Measurements from ENCODE around the gene NDUFV1. TPM values are rescaled to one million over a fixed set of nuclear protein-coding genes. Genes with fewer than 3 reads are reported as not detected.

The NDUFV1 gene
- polyA plus RNA-seq, 6 donors from 2014 or later = 110 to 165 (median 124) TPM

- peak overlapping the region in 2 of 6 donors; percentile 16 to 82 for H3K27ac Mint-ChIP-seq
- ATAC-seq (ENCODE audit: low read depth in 2 of 2) (no peak), DNase-seq (no peak)
- no peaks in the 10 kb centered on the region for H3K36me3 Mint-ChIP-seq
- peaks cover 0 to 3% (median 0%) of the 10 kb centered on the region in 7 donors for H3K9me3 Mint-ChIP-seq
- H3K27me3 Mint-ChIP-seq = peaks cover 0 to 3% (median 0%) of the 10 kb centered on the region in 3 donors
- peaks cover 41 to 59% (median 51%) of the 10 kb centered on the region in 3 donors for H3K4me1 Mint-ChIP-seq
- peak overlapping the region in 2 of 8 donors; percentile 20 to 35 for H3K4me3 Mint-ChIP-seq
These were observed 38.0 kb downstream of the NDUFV1 start for GRCh38 chr11:67644472-67645418.

GRCh38 chr11:67645521-67646461 is 39.1 kb downstream of the NDUFV1 start:
- no peak for DNase-seq
- Mint-ChIP-seq H3K27me3 (no peaks in the 10 kb centered on the region), H3K36me3 (no peaks in the 10 kb centered on the region), H3K4me1 (peaks cover 47 to 64% (median 57%) of the 10 kb centered on the region in 3 donors), H3K9me3 (peaks cover 0 to 6% (median 0%) of the 10 kb centered on the region in 7 donors), H3K4me3 (peak overlapping the region; percentile 21 to 89 (median 80)), H3K27ac (peak overlapping the region in 5 of 6 donors; percentile 22 to 95 (median 89))
- no peak for ATAC-seq (ENCODE audit: low read depth in 2 of 2)

- Mint-ChIP-seq H3K4me1 (peaks cover 48 to 73% (median 58%) of the 10 kb centered on the region in 3 donors), H3K27me3 (no peaks in the 10 kb centered on the region), H3K4me3 (peak overlapping the region; percentile 21 to 89 (median 80)), H3K27ac (peak overlapping the region in 5 of 6 donors; percentile 84 to 95 (median 89)), H3K36me3 (no peaks in the 10 kb centered on the region), H3K9me3 (peaks cover 0 to 6% (median 0%) of the 10 kb centered on the region in 7 donors)
- DNase-seq (peak; percentile 87), ATAC-seq (ENCODE audit: low read depth in 2 of 2) (peak; percentile 66 to 68)
These were observed 40.0 kb downstream of the NDUFV1 start for GRCh38 chr11:67646535-67647336.

- no peak for ATAC-seq (ENCODE audit: low read depth in 2 of 2)
- Mint-ChIP-seq H3K9me3 (peaks cover 0 to 6% (median 0%) of the 10 kb centered on the region in 7 donors), H3K36me3 (no peaks in the 10 kb centered on the region), H3K27me3 (no peaks in the 10 kb centered on the region), H3K27ac (peak overlapping the region in 4 of 6 donors; percentile 60 to 92 (median 88)), H3K4me1 (peaks cover 52 to 73% (median 57%) of the 10 kb centered on the region in 3 donors), H3K4me3 (peak overlapping the region in 7 of 8 donors; percentile 52 to 93 (median 88))
- no peak for DNase-seq
These were observed 40.7 kb downstream of the NDUFV1 start for GRCh38 chr11:67647471-67647870.

GRCh38 chr11:67648140-67648795 is 41.5 kb downstream of the NDUFV1 start:
- Mint-ChIP-seq H3K27ac (peak overlapping the region in 4 of 6 donors; percentile 56 to 93 (median 90)), H3K9me3 (peaks cover 0 to 6% (median 0%) of the 10 kb centered on the region in 7 donors), H3K4me1 (peaks cover 53 to 74% (median 60%) of the 10 kb centered on the region in 3 donors), H3K27me3 (no peaks in the 10 kb centered on the region), H3K4me3 (peak overlapping the region; percentile 52 to 94 (median 86)), H3K36me3 (no peaks in the 10 kb centered on the region)
- DNase-seq (peak; percentile 73), ATAC-seq (ENCODE audit: low read depth in 2 of 2) (peak; percentile 79 to 82)

- H3K27me3 Mint-ChIP-seq = no peaks in the 10 kb centered on the region
- no peaks in the 10 kb centered on the region for H3K36me3 Mint-ChIP-seq
- peaks cover 0 to 4% (median 0%) of the 10 kb centered on the region in 7 donors for H3K9me3 Mint-ChIP-seq
- peak overlapping the region; percentile 54 to 94 (median 92) for H3K27ac Mint-ChIP-seq
- H3K4me1 Mint-ChIP-seq = peaks cover 53 to 74% (median 60%) of the 10 kb centered on the region in 3 donors
- ATAC-seq (ENCODE audit: low read depth in 2 of 2) (peak; percentile 12 to 26), DNase-seq (peak; percentile 75)
- H3K4me3 Mint-ChIP-seq = peak overlapping the region; percentile 78 to 94 (median 84)
These were observed 42.3 kb downstream of the NDUFV1 start for GRCh38 chr11:67648796-67649613.

- H3K4me1 Mint-ChIP-seq = peaks cover 49 to 70% (median 60%) of the 10 kb centered on the region in 3 donors
- H3K36me3 Mint-ChIP-seq = no peaks in the 10 kb centered on the region
- peaks cover 0 to 6% (median 0%) of the 10 kb centered on the region in 7 donors for H3K9me3 Mint-ChIP-seq
- DNase-seq = no peak
- H3K4me3 Mint-ChIP-seq = peak overlapping the region; percentile 83 to 94 (median 92)
- ATAC-seq (ENCODE audit: low read depth in 2 of 2) = no peak
- H3K27ac Mint-ChIP-seq = peak overlapping the region in 5 of 6 donors; percentile 81 to 96 (median 93)
- H3K27me3 Mint-ChIP-seq = no peaks in the 10 kb centered on the region
These were observed 43.1 kb downstream of the NDUFV1 start for GRCh38 chr11:67649634-67650510.

- H3K27me3 Mint-ChIP-seq = no peaks in the 10 kb centered on the region
- H3K27ac Mint-ChIP-seq = peak overlapping the region in 3 of 6 donors; percentile 7 to 50 (median 43)
- H3K4me3 Mint-ChIP-seq = peak overlapping the region in 2 of 8 donors; percentile 56 to 66
- peaks cover 0 to 14% (median 5%) of the 10 kb centered on the region in 7 donors for H3K9me3 Mint-ChIP-seq
- H3K4me1 Mint-ChIP-seq = peaks cover 37 to 54% (median 44%) of the 10 kb centered on the region in 3 donors
- peaks cover 0 to 6% of the 10 kb centered on the region in 2 donors for H3K36me3 Mint-ChIP-seq
- ATAC-seq (ENCODE audit: low read depth in 2 of 2) (no peak), DNase-seq (no peak)
These were observed 45.4 kb downstream of the NDUFV1 start for GRCh38 chr11:67651976-67652781.

- H3K27ac Mint-ChIP-seq = peak overlapping the region in 1 of 6 donors; percentile 69
- no peak overlapping the region for H3K4me3 Mint-ChIP-seq
These were observed 46.5 kb downstream of the NDUFV1 start for GRCh38 chr11:67652965-67653845.

More at GRCh38 chr11:67652965-67653845, 46.5 kb downstream of the NDUFV1 start:
- no peak for ATAC-seq (ENCODE audit: low read depth in 2 of 2)
- DNase-seq = no peak
- peaks cover 0 to 6% of the 10 kb centered on the region in 2 donors for H3K36me3 Mint-ChIP-seq
- H3K4me1 Mint-ChIP-seq = peaks cover 30 to 45% (median 33%) of the 10 kb centered on the region in 3 donors
- H3K27me3 Mint-ChIP-seq = no peaks in the 10 kb centered on the region
- peaks cover 0 to 14% (median 5%) of the 10 kb centered on the region in 7 donors for H3K9me3 Mint-ChIP-seq

All from naive B cell (primary cell).